Measurements from ENCODE around the gene SCNN1B. TPM values are rescaled to one million over a fixed set of nuclear protein-coding genes. Genes with fewer than 3 reads are reported as not detected.
"Not testable (repeated sequence)": the region's sequence is repeated elsewhere in the genome, so short reads cannot be mapped to it uniquely, and the experiment has no call there.

SCNN1B gene
- polyA plus RNA-seq, 1 donor from 2014 or later, result 0.24 TPM

DNA sequence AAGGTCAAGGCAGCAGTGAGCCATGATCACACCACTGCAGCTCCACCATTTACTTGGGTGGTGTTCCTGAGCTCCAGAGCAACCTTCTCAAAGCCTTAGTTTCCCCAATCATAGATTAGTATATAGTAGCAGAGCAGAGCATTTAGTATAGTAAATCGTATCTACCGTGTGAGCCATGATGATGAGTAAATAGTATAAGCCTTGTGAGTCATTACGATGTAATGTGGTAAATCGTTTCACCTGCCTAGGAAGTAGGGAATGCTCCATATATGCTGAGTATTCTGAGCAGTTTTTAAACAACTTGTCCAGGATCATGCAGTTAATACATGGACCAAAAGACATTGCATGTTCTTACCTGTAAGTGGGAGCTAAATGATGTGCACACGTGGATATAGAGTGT lies 66.4 kb downstream of the SCNN1B start:
- peaks cover 1% of the 10 kb centered on the region for H3K27me3 Mint-ChIP-seq
- H3K4me3 Mint-ChIP-seq, result no peak overlapping the region
- H3K9me3 Mint-ChIP-seq, result no peaks in the 10 kb centered on the region
- H3K36me3 Mint-ChIP-seq, result no peaks in the 10 kb centered on the region
- peaks cover 4 to 5% (median 4%) of the 10 kb centered on the region in 3 donors for H3K4me1 Mint-ChIP-seq
- H3K27ac Mint-ChIP-seq, result no peak overlapping the region

DNA sequence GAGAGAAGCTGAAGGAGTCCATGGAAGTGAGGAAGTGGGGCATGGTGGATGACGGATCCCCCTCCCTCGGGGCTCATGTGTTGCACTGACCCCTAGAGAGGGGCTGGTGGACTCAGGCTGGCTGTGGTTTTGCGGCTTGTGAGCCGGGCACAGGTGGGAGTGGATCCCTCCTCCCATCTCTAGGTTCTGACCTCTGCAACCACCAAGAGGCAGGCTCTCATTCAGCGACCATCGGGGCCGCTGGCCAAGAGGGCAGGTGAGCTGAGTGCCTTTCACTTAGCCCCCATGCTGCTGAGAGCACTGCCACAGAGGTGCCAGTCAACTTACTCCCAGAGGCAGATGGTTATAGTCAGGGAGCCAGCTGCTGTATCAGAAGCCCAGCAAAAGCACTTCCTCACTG lies 67.3 kb downstream of the SCNN1B start:
- Mint-ChIP-seq H3K27me3 (peaks cover 1% of the 10 kb centered on the region), H3K4me1 (peaks cover under 1 to 5% (median 4%) of the 10 kb centered on the region in 3 donors), H3K4me3 (no peak overlapping the region), H3K27ac (no peak overlapping the region), H3K9me3 (no peaks in the 10 kb centered on the region), H3K36me3 (no peaks in the 10 kb centered on the region)

DNA sequence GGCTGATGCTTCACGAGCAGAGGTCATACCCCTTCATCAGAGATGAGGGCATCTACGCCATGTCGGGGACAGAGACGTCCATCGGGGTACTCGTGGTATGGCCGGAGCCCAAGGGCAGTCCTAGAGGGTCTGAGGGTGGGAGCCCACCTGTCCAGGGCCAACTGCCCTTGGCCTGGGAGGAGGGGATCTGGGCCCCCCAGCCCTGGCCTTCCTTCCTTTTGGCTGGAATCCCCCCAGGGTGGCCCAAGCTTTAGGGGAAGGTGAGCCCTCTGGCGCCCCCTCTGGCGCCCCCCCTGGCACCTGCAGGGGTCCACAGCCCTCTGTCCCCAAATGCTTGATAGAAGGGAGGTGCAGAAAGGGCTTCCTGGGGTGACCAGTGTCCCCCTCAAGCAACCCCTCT lies 69.3 kb downstream of the SCNN1B start:
- Mint-ChIP-seq H3K9me3 (no peaks in the 10 kb centered on the region), H3K4me1 (no peaks in the 10 kb centered on the region), H3K27ac (no peak overlapping the region), H3K4me3 (no peak overlapping the region), H3K36me3 (no peaks in the 10 kb centered on the region), H3K27me3 (peaks cover 1% of the 10 kb centered on the region)

DNA sequence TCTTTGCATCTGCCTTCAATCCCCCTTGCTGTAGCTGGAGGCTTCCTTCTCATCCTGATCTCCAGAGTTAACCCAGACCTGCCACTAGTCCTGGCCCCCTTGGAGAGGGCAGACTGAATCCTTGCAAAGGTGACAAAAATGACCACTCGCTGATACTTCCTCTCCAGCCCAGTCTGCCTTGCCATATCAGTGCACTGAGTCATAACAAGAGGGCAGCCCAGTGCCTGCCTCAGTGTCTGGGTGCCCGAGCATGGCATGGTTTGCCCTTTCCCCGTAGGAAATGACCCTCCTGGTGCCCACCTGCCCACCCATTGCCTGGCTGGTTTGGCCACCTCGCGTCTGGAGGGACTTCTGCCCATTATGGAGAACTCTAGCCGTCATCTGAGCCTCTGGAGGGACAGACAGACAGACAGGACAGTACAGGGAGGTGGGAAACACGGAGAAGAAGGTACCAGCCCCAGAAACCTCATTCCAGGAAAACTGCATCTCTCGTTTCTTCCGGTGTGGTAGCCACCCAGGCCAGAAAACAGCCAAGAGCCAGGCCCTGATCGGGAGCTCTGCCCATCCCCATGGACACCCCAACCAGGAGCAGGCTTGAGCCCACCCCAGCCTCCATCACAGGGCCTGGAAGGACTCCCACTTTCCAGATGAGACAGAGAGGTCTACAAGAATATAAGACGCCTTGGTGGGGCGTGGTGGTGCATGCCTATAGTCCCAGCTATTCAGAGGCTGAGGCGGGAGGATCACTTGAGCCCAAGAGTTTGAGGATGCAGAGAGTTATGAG lies 71.5 kb downstream of the SCNN1B start:
- H3K27me3 Mint-ChIP-seq, result peaks cover 1% of the 10 kb centered on the region
- no peaks in the 10 kb centered on the region for H3K4me1 Mint-ChIP-seq
- no peak overlapping the region for H3K4me3 Mint-ChIP-seq
- no peaks in the 10 kb centered on the region for H3K9me3 Mint-ChIP-seq
- no peak overlapping the region for H3K27ac Mint-ChIP-seq
- no peaks in the 10 kb centered on the region for H3K36me3 Mint-ChIP-seq

DNA sequence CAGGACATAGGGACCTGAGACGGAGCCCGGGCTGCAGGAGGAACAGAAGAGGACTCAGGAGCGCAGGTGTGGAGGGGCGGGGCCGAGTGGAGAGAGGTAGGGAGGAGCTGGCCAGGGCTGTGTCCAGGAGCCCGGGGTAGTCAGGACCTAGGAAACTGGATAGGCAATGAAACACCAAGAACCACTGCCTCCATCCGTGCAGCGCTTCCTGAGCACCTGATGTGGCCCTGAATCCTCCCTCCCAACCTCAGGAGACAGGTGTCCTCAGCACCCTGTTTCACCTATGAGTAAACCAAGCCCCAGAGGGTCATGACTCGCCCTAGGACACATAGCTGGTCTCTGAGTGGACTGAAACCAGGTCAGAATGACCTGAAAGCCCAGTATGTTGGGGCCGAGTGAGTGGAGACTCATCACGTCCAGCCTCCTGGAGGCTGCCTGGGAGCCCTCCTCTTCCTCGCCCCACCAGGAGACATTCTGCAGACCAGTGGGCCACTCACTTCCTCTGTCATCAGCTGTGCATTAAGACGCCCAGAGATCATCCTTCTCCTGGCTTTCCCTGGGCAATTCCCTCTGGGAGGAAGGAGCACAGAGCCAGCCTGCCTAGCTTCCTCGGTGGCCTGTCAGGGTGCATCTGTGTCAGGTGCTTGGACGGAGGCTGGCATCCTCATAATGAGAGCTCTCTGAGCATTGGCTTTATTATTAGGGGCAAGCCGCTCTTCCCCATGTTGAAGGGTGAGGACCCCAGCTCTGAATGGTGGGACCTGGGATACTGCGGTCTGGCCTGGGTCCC lies 72.8 kb downstream of the SCNN1B start:
- no peaks in the 10 kb centered on the region for H3K9me3 Mint-ChIP-seq
- no peak overlapping the region for H3K4me3 Mint-ChIP-seq
- peaks cover 2% of the 10 kb centered on the region for H3K27me3 Mint-ChIP-seq
- H3K27ac Mint-ChIP-seq, result no peak overlapping the region
- H3K36me3 Mint-ChIP-seq, result no peaks in the 10 kb centered on the region
- no peaks in the 10 kb centered on the region for H3K4me1 Mint-ChIP-seq

DNA sequence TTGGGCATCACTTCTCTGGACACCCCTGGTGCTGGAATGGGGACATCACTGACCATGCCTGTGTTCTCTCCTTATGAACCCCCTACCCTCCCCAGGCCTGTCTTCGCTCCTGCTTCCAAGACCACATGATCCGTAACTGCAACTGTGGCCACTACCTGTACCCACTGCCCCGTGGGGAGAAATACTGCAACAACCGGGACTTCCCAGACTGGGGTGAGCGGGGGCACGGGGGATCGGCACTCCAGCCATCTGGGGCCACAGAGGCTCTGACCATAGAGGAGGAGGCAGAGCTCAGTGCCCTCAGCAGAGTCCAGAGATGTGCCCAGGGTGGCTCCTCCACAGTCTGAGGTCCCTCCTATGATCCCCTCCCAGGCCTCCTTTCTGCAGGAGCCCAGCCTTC lies 73.5 kb downstream of the SCNN1B start:
- H3K9me3 Mint-ChIP-seq, result no peaks in the 10 kb centered on the region
- peak overlapping the region in 1 of 3 donors; percentile 31 for H3K27ac Mint-ChIP-seq
- no peaks in the 10 kb centered on the region for H3K36me3 Mint-ChIP-seq
- no peaks in the 10 kb centered on the region for H3K4me1 Mint-ChIP-seq
- H3K27me3 Mint-ChIP-seq, result peaks cover 2% of the 10 kb centered on the region
- H3K4me3 Mint-ChIP-seq, result no peak overlapping the region

DNA sequence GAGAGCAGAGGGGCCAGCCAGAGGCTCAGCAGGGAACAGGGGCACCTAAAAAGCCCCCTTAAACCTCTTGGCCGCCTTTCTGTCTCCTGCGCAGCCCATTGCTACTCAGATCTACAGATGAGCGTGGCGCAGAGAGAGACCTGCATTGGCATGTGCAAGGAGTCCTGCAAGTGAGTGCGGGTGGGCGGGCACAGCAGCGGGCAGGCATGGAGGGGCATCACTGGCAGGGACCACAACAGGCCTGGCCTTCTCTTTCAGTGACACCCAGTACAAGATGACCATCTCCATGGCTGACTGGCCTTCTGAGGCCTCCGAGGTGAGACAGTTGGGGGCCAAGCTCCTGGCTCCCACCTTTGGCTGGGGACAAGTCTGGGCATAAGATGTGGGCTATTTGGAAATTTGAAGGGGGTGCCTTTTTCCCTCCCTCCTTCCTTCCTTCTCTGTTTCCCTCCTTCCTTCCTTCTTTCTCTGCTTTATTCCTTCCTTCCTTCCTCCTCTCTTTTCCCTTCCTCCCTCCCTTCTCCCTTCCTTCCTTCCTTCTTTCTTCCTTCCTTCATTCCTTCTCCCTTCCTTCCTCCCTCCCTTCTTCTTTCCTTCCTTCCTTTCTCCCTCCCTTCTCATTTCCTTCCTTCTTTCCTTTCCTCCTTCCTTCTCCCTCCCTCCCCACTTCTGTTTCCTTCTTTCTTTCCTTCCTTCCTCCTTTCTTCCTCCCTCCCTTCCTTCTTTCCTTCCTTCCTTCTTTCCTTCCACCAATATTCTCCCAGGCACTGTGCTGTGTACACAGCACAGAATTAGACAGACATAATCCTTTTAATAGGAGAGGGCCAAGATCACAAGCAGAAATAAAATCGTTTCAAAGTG lies 75.2 kb downstream of the SCNN1B start:
- Mint-ChIP-seq H3K36me3 (no peaks in the 10 kb centered on the region), H3K4me1 (no peaks in the 10 kb centered on the region), H3K27ac (no peak overlapping the region), H3K27me3 (peaks cover 1% of the 10 kb centered on the region), H3K9me3 (no peaks in the 10 kb centered on the region), H3K4me3 (no peak overlapping the region)

DNA sequence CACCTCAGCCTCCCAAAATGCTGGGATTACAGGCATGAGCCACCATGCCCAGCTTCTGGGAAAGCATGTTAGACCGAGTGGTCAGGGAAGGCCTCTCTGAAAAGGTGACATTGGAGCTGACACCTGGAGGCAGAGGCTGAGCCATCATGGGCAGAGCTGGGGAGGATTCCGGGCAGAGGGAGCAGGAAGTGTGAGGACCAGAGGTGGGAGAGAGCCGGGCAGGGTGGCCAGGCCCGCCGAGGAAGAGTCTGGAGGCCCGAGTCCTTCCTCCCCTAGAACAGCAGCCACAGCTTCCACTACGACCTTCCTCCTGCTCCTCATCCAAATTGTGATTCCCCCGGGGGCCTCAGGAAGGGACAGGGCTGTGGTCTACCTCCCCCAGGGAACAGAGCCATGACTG lies 76.2 kb downstream of the SCNN1B start:
- peaks cover 1% of the 10 kb centered on the region for H3K27me3 Mint-ChIP-seq
- H3K4me1 Mint-ChIP-seq, result no peaks in the 10 kb centered on the region
- no peaks in the 10 kb centered on the region for H3K9me3 Mint-ChIP-seq
- no peak overlapping the region for H3K4me3 Mint-ChIP-seq
- no peak overlapping the region for H3K27ac Mint-ChIP-seq
- no peaks in the 10 kb centered on the region for H3K36me3 Mint-ChIP-seq

DNA sequence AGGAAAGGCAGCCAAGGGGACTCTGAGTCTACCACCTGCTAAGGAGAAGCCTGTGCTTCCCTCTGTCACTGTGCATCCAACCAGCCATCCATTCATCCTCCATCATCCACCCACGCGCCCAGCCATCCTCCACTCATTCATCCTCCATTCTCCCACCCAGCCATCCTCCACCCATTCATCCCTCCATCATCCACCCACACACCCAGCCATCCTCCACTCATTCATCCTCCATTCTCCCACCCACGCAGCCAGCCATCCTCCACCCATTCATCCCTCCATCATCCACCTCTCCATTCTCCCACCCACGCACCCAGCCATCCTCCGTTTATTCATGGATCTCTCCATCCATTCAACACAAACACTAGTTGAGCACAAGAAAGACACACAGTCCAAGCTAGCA lies 76.8 kb downstream of the SCNN1B start:
- no peak overlapping the region for H3K27ac Mint-ChIP-seq
- no peak overlapping the region for H3K4me3 Mint-ChIP-seq
- no peaks in the 10 kb centered on the region for H3K36me3 Mint-ChIP-seq
- no peaks in the 10 kb centered on the region for H3K9me3 Mint-ChIP-seq
- H3K27me3 Mint-ChIP-seq, result peaks cover 1% of the 10 kb centered on the region
- no peaks in the 10 kb centered on the region for H3K4me1 Mint-ChIP-seq

DNA sequence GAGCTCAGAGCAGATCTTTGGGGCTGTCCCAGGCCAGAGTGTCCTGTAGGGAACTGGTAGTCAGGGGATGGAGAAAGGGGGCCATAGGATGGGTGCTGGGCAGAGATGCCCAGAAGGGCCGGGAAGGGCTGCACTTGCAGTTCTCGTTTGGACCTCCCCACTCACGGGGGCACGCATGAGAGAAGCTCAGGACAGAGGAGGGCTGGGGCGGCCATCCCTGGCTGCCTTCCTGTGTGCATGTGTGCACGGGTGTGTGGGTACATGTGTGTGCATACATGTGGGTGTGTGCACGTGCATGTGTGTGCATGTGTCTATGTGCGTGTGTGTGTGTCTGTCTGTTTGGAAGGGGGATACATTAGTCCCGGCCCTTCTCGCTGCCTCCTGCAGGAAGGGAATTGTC lies 77.6 kb downstream of the SCNN1B start:
- Mint-ChIP-seq H3K9me3 (no peaks in the 10 kb centered on the region), H3K4me3 (no peak overlapping the region), H3K27ac (no peak overlapping the region), H3K27me3 (peaks cover 1% of the 10 kb centered on the region), H3K4me1 (no peaks in the 10 kb centered on the region), H3K36me3 (no peaks in the 10 kb centered on the region)

DNA sequence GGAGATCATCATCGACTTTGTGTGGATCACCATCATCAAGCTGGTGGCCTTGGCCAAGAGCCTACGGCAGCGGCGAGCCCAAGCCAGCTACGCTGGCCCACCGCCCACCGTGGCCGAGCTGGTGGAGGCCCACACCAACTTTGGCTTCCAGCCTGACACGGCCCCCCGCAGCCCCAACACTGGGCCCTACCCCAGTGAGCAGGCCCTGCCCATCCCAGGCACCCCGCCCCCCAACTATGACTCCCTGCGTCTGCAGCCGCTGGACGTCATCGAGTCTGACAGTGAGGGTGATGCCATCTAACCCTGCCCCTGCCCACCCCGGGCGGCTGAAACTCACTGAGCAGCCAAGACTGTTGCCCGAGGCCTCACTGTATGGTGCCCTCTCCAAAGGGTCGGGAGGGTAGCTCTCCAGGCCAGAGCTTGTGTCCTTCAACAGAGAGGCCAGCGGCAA lies 78.4 kb downstream of the SCNN1B start:
- H3K9me3 Mint-ChIP-seq, result no peaks in the 10 kb centered on the region
- no peak overlapping the region for H3K27ac Mint-ChIP-seq
- no peaks in the 10 kb centered on the region for H3K36me3 Mint-ChIP-seq
- no peaks in the 10 kb centered on the region for H3K4me1 Mint-ChIP-seq
- no peak overlapping the region for H3K4me3 Mint-ChIP-seq
- H3K27me3 Mint-ChIP-seq, result peaks cover 1% of the 10 kb centered on the region

DNA sequence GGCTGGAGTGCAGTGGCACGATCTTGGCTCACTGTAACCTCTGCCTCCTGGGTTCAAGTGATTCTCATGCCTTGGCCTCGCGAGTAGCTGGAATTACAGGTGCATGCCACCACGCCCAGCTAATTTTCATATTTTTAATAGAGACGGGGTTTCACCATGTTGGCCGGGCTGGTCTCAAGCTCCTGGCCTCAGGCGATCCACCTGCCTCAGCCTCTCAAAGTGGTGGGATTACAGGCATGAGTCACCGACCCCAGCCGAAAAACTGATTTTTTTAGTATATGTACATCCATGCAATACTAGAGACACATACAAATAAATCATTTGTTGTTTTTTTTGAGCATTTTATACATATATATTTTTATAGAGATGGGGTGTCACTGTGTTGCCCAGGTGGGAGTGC lies 79.6 kb downstream of the SCNN1B start:
- H3K36me3 Mint-ChIP-seq, H3K27me3 Mint-ChIP-seq, H3K4me1 Mint-ChIP-seq, H3K27ac Mint-ChIP-seq, H3K9me3 Mint-ChIP-seq, H3K4me3 Mint-ChIP-seq: not testable (repeated sequence)

DNA sequence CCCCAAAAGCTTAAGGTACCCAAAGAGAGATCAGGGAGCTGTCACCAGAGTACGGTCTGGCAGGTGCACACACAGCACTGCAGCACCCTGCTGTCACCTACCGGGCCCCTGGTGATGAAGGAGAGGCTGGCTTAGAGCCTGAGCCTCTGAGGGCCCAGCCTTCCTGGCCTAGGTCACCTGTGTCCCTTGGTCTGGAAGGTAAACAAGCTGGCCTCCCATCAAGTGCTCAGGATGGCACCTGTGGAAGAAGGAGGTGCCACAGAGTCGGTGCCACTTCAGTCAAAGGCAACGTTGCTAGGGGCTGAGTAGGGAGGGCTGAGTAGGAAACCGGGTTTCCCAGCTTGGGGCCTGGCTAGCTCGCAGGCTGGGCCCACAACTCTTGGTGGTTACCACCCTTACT lies 80.2 kb downstream of the SCNN1B start:
- Mint-ChIP-seq H3K27me3 (peaks cover 1% of the 10 kb centered on the region), H3K27ac (no peak overlapping the region), H3K4me1 (no peaks in the 10 kb centered on the region), H3K9me3 (no peaks in the 10 kb centered on the region), H3K4me3 (no peak overlapping the region), H3K36me3 (no peaks in the 10 kb centered on the region)

DNA sequence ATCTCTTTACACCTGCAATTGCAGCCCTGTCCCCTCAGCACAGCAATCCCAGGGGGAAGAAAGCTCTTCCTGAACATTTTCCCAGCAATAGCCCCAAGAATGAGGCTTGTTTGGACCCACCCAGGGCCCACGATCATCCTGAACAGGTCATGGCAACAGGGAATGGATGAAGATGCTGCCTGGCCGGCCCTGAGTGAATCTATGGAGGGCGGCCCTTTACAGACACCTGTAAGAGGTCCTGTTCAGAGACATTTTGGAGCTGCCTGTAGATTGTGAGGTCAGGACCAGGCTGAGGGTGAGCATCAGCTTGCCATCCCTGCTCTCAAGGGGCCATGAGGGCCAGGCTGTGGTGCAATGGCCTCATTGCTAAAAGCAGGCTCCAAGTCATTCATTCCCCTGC lies 81.8 kb downstream of the SCNN1B start:
- no peaks in the 10 kb centered on the region for H3K36me3 Mint-ChIP-seq
- H3K4me3 Mint-ChIP-seq, result no peak overlapping the region

DNA sequence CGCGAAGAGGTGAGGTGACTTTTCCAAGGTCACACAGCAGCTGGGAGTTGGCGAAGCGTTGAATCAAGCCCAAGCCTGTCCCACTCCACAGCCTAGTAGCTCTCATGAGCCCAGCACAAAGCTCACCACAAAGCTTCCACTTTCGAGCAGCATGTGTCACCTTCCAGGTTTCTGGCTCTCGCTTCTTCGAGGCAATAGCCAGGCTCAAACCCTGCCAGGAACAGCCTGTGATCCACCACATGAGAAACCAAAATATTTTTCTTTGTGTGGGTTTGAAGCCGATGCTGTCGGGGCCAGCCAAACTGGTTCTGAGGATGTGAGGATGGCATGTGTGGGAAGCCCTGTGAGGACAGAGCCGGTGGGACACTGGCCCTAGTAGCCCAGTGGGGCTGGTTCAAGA lies 82.8 kb downstream of the SCNN1B start:
- H3K27me3 Mint-ChIP-seq, result peaks cover under 1% of the 10 kb centered on the region
- H3K4me3 Mint-ChIP-seq, result no peak overlapping the region
- H3K4me1 Mint-ChIP-seq, result no peaks in the 10 kb centered on the region
- no peaks in the 10 kb centered on the region for H3K36me3 Mint-ChIP-seq
- no peaks in the 10 kb centered on the region for H3K9me3 Mint-ChIP-seq
- no peak overlapping the region for H3K27ac Mint-ChIP-seq

More for the DNA sequence above, 81.8 kb downstream of the SCNN1B start:
- H3K4me1 Mint-ChIP-seq, result no peaks in the 10 kb centered on the region
- H3K27me3 Mint-ChIP-seq, result peaks cover 1% of the 10 kb centered on the region
- H3K9me3 Mint-ChIP-seq, result no peaks in the 10 kb centered on the region
- no peak overlapping the region for H3K27ac Mint-ChIP-seq

Measured in IgD-negative memory B cell (primary cell).